Measurements from ENCODE around the gene SLC6A2. TPM values are rescaled to one million over a fixed set of nuclear protein-coding genes. Genes with fewer than 3 reads are reported as not detected.

SLC6A2 gene
- total RNA-seq, 3 donors from 2014 or later = 0.15 to 0.66 (median 0.64) TPM

- intact Hi-C loops (cut with DNase I; ENCODE audit: low total_unique reads) = no loop called here
These were observed 904 bp downstream of the SLC6A2 start for GRCh38 chr16:55656691-55657092.

GRCh38 chr16:55657616-55658015 lies 1.8 kb downstream of the SLC6A2 start:
- DNase-seq (ENCODE audit: low spot score in 2 of 2) = no peak
- Histone ChIP-seq H3K36me3 (no peaks in the 10 kb centered on the region), H3K27me3 (peaks cover 0 to 48% of the 10 kb centered on the region in 2 donors), H3K27ac (no peak overlapping the region), H3K4me3 (no peak overlapping the region), H3K4me1 (peaks cover 6 to 9% of the 10 kb centered on the region in 2 donors), H3K9me3 (no peaks in the 10 kb centered on the region)
- TF ChIP-seq CTCF (IDR thresholded peaks at IDR 0.05) = no peak
- no peak for TF ChIP-seq POLR2A (IDR thresholded peaks at IDR 0.05)
- TF ChIP-seq POLR2AphosphoS5 (IDR thresholded peaks at IDR 0.05) = no peak
- intact Hi-C loops (cut with DNase I; ENCODE audit: low total_unique reads) = no loop called here

More at GRCh38 chr16:55656691-55657092, 904 bp downstream of the SLC6A2 start:
- Histone ChIP-seq H3K9me3 (no peaks in the 10 kb centered on the region), H3K27me3 (peaks cover 0 to 57% of the 10 kb centered on the region in 2 donors), H3K4me3 (peak overlapping the region; percentile 41 to 72 (median 43)), H3K36me3 (no peaks in the 10 kb centered on the region), H3K4me1 (peaks cover 6% of the 10 kb centered on the region in 2 donors), H3K27ac (no peak overlapping the region)
- TF ChIP-seq POLR2A (IDR thresholded peaks at IDR 0.05) (no peak), CTCF (IDR thresholded peaks at IDR 0.05) (no peak), POLR2AphosphoS5 (IDR thresholded peaks at IDR 0.05) (no peak)
- no peak for DNase-seq (ENCODE audit: low spot score in 2 of 2)

- H3K4me1 ChIP-seq = peaks cover 6 to 9% of the 10 kb centered on the region in 2 donors
- H3K27me3 ChIP-seq = peaks cover 0 to 35% of the 10 kb centered on the region in 2 donors
- H3K36me3 ChIP-seq = no peaks in the 10 kb centered on the region
- TF ChIP-seq CTCF (IDR thresholded peaks at IDR 0.05) = no peak
- TF ChIP-seq POLR2AphosphoS5 (IDR thresholded peaks at IDR 0.05) = no peak
- TF ChIP-seq POLR2A (IDR thresholded peaks at IDR 0.05) = no peak
- no peaks in the 10 kb centered on the region for H3K9me3 ChIP-seq
- intact Hi-C loops (cut with DNase I; ENCODE audit: low total_unique reads) = no loop called here
- no peak overlapping the region for H3K4me3 ChIP-seq
- H3K27ac ChIP-seq = no peak overlapping the region
- no peak for DNase-seq (ENCODE audit: low spot score in 2 of 2)
These were observed 3.2 kb downstream of the SLC6A2 start for GRCh38 chr16:55658898-55659420.

GRCh38 chr16:55660026-55660425 lies 4.2 kb downstream of the SLC6A2 start:
- Histone ChIP-seq H3K4me1 (peaks cover 6 to 9% of the 10 kb centered on the region in 2 donors), H3K27me3 (peaks cover 0 to 24% of the 10 kb centered on the region in 2 donors), H3K9me3 (no peaks in the 10 kb centered on the region), H3K4me3 (no peak overlapping the region), H3K36me3 (no peaks in the 10 kb centered on the region), H3K27ac (no peak overlapping the region)
- TF ChIP-seq POLR2A (IDR thresholded peaks at IDR 0.05) (no peak), CTCF (IDR thresholded peaks at IDR 0.05) (no peak), POLR2AphosphoS5 (IDR thresholded peaks at IDR 0.05) (no peak)
- intact Hi-C loops (cut with DNase I; ENCODE audit: low total_unique reads) = no loop called here
- no peak for DNase-seq (ENCODE audit: low spot score in 2 of 2)

GRCh38 chr16:55660828-55661227 lies 5.0 kb downstream of the SLC6A2 start:
- DNase-seq (ENCODE audit: low spot score in 2 of 2) = no peak
- Histone ChIP-seq H3K4me1 (peaks cover under 1 to 8% of the 10 kb centered on the region in 2 donors), H3K9me3 (no peaks in the 10 kb centered on the region), H3K36me3 (no peaks in the 10 kb centered on the region), H3K27ac (no peak overlapping the region), H3K4me3 (no peak overlapping the region), H3K27me3 (peaks cover 0 to 16% of the 10 kb centered on the region in 2 donors)
- intact Hi-C loops (cut with DNase I; ENCODE audit: low total_unique reads) = no loop called here
- no peak for TF ChIP-seq POLR2A (IDR thresholded peaks at IDR 0.05)
- no peak for TF ChIP-seq CTCF (IDR thresholded peaks at IDR 0.05)
- TF ChIP-seq POLR2AphosphoS5 (IDR thresholded peaks at IDR 0.05) = no peak
